GM12878 (cell line): ENCODE results near the gene CDC37L1. TPM values are rescaled to one million over a fixed set of nuclear protein-coding genes. Genes with fewer than 3 reads are reported as not detected.

Experiments used
- ATAC-seq: fragments of 200-7000 bp; cut with Tn5 transposase; 3 replicates; pipeline ENCODE4 v1.9.1; 2020; ENCODE audit warnings: mild to moderate bottlenecking, moderate library complexity
- BruUV-seq: library from RNA; stranded (reverse); fragments of 400-500 nt; replicated peaks from 2 replicates; lab custom pipeline; 2021; lab: Mats Ljungman, UMichigan
- CTCF ChIA-PET: fragments of 300-600 bp; sonication (Branson Sonifier 250); formaldehyde crosslinking; extraction: SDS; loops from one replicate; lab custom pipeline; 2021; ENCODE audit warnings: inconsistent platforms; lab: Yijun Ruan, JAX
- POLR2A ChIA-PET: fragments of 350-600 bp; formaldehyde crosslinking; extraction: SDS; loops from one replicate; lab custom pipeline; 2021; ENCODE audit warnings: inconsistent platforms; lab: Charles Lee
- RAD21 ChIA-PET: fragments of 300-600 bp; sonication (Branson Sonifier 250); formaldehyde crosslinking; loops from one replicate; lab custom pipeline; 2023; ENCODE audit warnings: antibody characterized with exemption; ENCODE audit not compliant: unreplicated experiment; lab: Charles Lee
- SMC1A ChIA-PET: fragments of 300-600 bp; sonication (Branson Sonifier 250); formaldehyde crosslinking; loops from one replicate; lab custom pipeline; 2023; ENCODE audit not compliant: unreplicated experiment, uncharacterized antibody; lab: Charles Lee
- DNase-seq: peaks from one replicate; pipeline ENCODE4 v3.0.0-alpha.2; 2011; ENCODE audit warnings: low read depth, low spot score
- FAIRE-seq: peaks from 3 replicates; lab custom pipeline; 2011; peaks lifted over from hg19 to GRCh38; lab: Jason Lieb, UNC
- H2AFZ ChIP-seq: 2 replicates; pipeline ENCODE4 v1.6.0; 2011; ENCODE audit warnings: low read depth, low read length, control low read depth; ENCODE audit not compliant: control insufficient read depth
- H3K27ac ChIP-seq: 2 replicates; pipeline ENCODE4 v1.5.1; 2011; ENCODE audit warnings: control low read depth; ENCODE audit not compliant: control insufficient read depth, insufficient read depth
- H3K27me3 ChIP-seq, 2 experiments: replicated peaks in 1 of 2; 2 replicates each; pipeline versions ENCODE4 v1.6.0 to v1.6.1; 2011; ENCODE audit warnings: low read length in 1 of 2; ENCODE audit not compliant: control insufficient read depth in 2 of 2, insufficient read depth in 2 of 2
- H3K36me3 ChIP-seq, 2 experiments: 2 replicates each; pipeline ENCODE4 v1.5.1; 2011; ENCODE audit warnings: low read length in 1 of 2; ENCODE audit not compliant: control insufficient read depth in 2 of 2, insufficient read depth in 2 of 2
- H3K4me1 ChIP-seq: 2 replicates; pipeline ENCODE4 v1.6.1; 2011; ENCODE audit warnings: mild to moderate bottlenecking, low read length, moderate library complexity, mixed read lengths; ENCODE audit not compliant: control insufficient read depth, insufficient read depth
- H3K4me2 ChIP-seq: 2 replicates; pipeline ENCODE4 v1.6.0; 2011; ENCODE audit warnings: control low read depth; ENCODE audit not compliant: control insufficient read depth, insufficient read depth
- H3K4me3 ChIP-seq: fragments of 200-600 bp; sonication (generic); 2 replicates; pipeline ENCODE4 v1.5.1; 2016
- H3K79me2 ChIP-seq: 2 replicates; pipeline ENCODE4 v1.6.0; 2011; ENCODE audit warnings: low read length; ENCODE audit not compliant: control insufficient read depth, insufficient read depth
- H3K9ac ChIP-seq: 2 replicates; pipeline ENCODE4 v1.8.0; 2011; ENCODE audit warnings: low read length, control low read depth, mixed read lengths; ENCODE audit not compliant: control insufficient read depth, insufficient read depth
- H3K9me3 ChIP-seq: replicated peaks from 3 replicates; pipeline ENCODE4 v1.5.1; 2011; ENCODE audit warnings: mild to moderate bottlenecking, low read length; ENCODE audit not compliant: control insufficient read depth, insufficient read depth
- H4K20me1 ChIP-seq: 2 replicates; pipeline ENCODE4 v1.6.0; 2011; ENCODE audit not compliant: control insufficient read depth, insufficient read depth
- BCL11A ChIP-seq: IDR thresholded peaks from 2 replicates; pipeline ENCODE4 v1.6.1; 2011; ENCODE audit warnings: low read depth, low read length
- BRCA1 ChIP-seq: IDR thresholded peaks from 2 replicates; pipeline ENCODE4 v1.6.1; 2011; ENCODE audit warnings: low read depth, low read length, improper control_type of control experiment
- CEBPB ChIP-seq, 2 experiments: fragments of 150-350 bp in 1 of 2; IDR thresholded peaks; 2 replicates each; pipeline ENCODE4 v1.6.1; 2012 to 2014; ENCODE audit warnings: low read depth in 2 of 2, low read length in 2 of 2, borderline replicate concordance in 1 of 2, inconsistent platforms in 1 of 2
- CHD1 ChIP-seq: IDR thresholded peaks from 2 replicates; pipeline ENCODE4 v1.6.1; 2012; ENCODE audit warnings: low read depth, low read length, improper control_type of control experiment
- CREB1 ChIP-seq: IDR thresholded peaks from 2 replicates; pipeline ENCODE4 v1.6.1; 2012; ENCODE audit warnings: low read depth, mild to moderate bottlenecking, inconsistent platforms
- EZH2 ChIP-seq: IDR thresholded peaks from 2 replicates; pipeline ENCODE4 v1.6.1; 2012; ENCODE audit warnings: low read depth, mild to moderate bottlenecking, control low read depth, inconsistent platforms, low read length, borderline replicate concordance; ENCODE audit not compliant: control insufficient read depth
- FOS ChIP-seq: IDR thresholded peaks from 3 replicates; pipeline ENCODE4 v1.6.1; 2011; ENCODE audit warnings: borderline replicate concordance; ENCODE audit not compliant: insufficient read length; ENCODE audit errors: extremely low read depth
- HDAC2 ChIP-seq: fragments of 200-600 bp; sonication (generic); IDR thresholded peaks from 2 replicates; pipeline ENCODE4 v1.6.1; 2017
- IKZF1 ChIP-seq: fragments of 450-650 bp; conservative IDR thresholded peaks from 2 replicates; pipeline ENCODE4 v1.6.1; 2017; ENCODE audit warnings: antibody characterized with exemption, mild to moderate bottlenecking
- MEF2A ChIP-seq: IDR thresholded peaks from 2 replicates; pipeline ENCODE4 v1.6.1; 2011; ENCODE audit warnings: low read depth, mild to moderate bottlenecking, low read length, moderate library complexity; ENCODE audit not compliant: insufficient read depth
- NFIC ChIP-seq: IDR thresholded peaks from 2 replicates; pipeline ENCODE4 v1.6.1; 2012; ENCODE audit warnings: low read depth, mild to moderate bottlenecking, inconsistent platforms, low read length, moderate library complexity
- NFYA ChIP-seq: IDR thresholded peaks from 2 replicates; pipeline ENCODE4 v1.6.1; 2011; ENCODE audit warnings: low read depth, mild to moderate bottlenecking, low read length, improper control_type of control experiment, borderline replicate concordance
- SPI1 ChIP-seq: IDR thresholded peaks from 2 replicates; pipeline ENCODE4 v1.6.1; 2011; ENCODE audit warnings: low read depth, mild to moderate bottlenecking, low read length, moderate library complexity, borderline replicate concordance; ENCODE audit not compliant: insufficient read depth
- STAT1 ChIP-seq: fragments of 450-650 bp; conservative IDR thresholded peaks from 2 replicates; pipeline ENCODE4 v1.6.1; 2014; ENCODE audit warnings: antibody characterized with exemption, mild to moderate bottlenecking
- SUPT20H ChIP-seq: IDR thresholded peaks from 2 replicates; pipeline ENCODE4 v1.6.1; 2011; ENCODE audit warnings: low read depth, mild to moderate bottlenecking, low read length, moderate library complexity, borderline replicate concordance; ENCODE audit not compliant: control insufficient read depth
- ZBTB4 ChIP-seq: fragments of 450-650 bp; formaldehyde crosslinking; IDR thresholded peaks from 2 replicates; pipeline ENCODE4 v1.4.0; 2022; ENCODE audit warnings: mild to moderate bottlenecking, moderate library complexity
- WGBS: methylation state at CpG from one replicate; pipeline ENCODE4 v1.1.6; 2016; ENCODE audit warnings: low lambda C conversion rate; ENCODE audit not compliant: insufficient replicate concordance, insufficient coverage; ENCODE audit errors: missing lambda C conversion rate; 5-methylcytosine and 5-hydroxymethylcytosine counted together
- in situ Hi-C: fragments of 300-500 bp; cut with MboI; formaldehyde crosslinking; loops from 9 replicates; pipeline ENCODE4 v1.14.3; 2018; ENCODE audit warnings: mixed read lengths
- intact Hi-C: fragments of 100-400 bp; cut with micrococcal nuclease; formaldehyde crosslinking; loops from one replicate; pipeline ENCODE4 v1.14.2; 2022; ENCODE audit not compliant: unreplicated experiment
- polyA plus RNA-seq, 11 experiments: library from polyadenylated mRNA; depleted of rRNA in 4 of 11; unstranded in 6 of 11; stranded (reverse) in 5 of 11; fragments of >200 nt; fragmentation: Nextera tagmentation in 4 of 11; fragmentation: Illumina TruSeq in 1 of 11; extraction: Ambion mirVana in 4 of 11; extraction: Trizol in 1 of 11; gene quantifications; 1 replicate in 1 of 11; 2 replicates in 10 of 11; pipeline versions ENCODE4 v1.2.1 to v1.2.3, GENCODE V29; 2011 to 2016; ENCODE audit warnings: inconsistent platforms in 2 of 11, missing spikeins in 2 of 11, low read depth in 1 of 11
- total RNA-seq, 4 experiments: library from RNA; depleted of rRNA in 3 of 4; stranded (reverse); fragments of >200 nt in 3 of 4; fragmentation: Illumina TruSeq in 1 of 4; extraction: Trizol in 1 of 4; gene quantifications; 2 replicates each; pipeline versions ENCODE4 v1.2.1 to v1.2.3, GENCODE V29; 2013 to 2021

CDC37L1 gene
- total and polyA plus RNA-seq, 10 of the 15 experiments (the other 5 are each of a cell fraction or from before 2014, with no cell fraction given) = 2.2 to 16.6 (median 8.2) TPM

- Histone ChIP-seq H3K27me3 (no peaks in the 10 kb centered on the region), H3K79me2 (no peaks in the 10 kb centered on the region), H3K9ac (no peak overlapping the region), H3K27ac (no peak overlapping the region), H3K4me2 (no peak overlapping the region), H2AFZ (no peak overlapping the region), H3K4me3 (no peak overlapping the region), H3K36me3 (peaks cover 1 to 17% of the 10 kb centered on the region in 2 experiments), H3K4me1 (no peaks in the 10 kb centered on the region), H3K9me3 (no peaks in the 10 kb centered on the region), H4K20me1 (no peaks in the 10 kb centered on the region)
- intact Hi-C loops (no loop called here), in situ Hi-C loops (no loop called here)
- TF ChIP-seq MEF2A (no peak), SUPT20H (no peak), HDAC2 (no peak), STAT1 (no peak), NFYA (no peak)
- DNase-seq = no peak
- FAIRE-seq = no peak
- CTCF ChIA-PET = no interaction called here
- BruUV-seq = no TSS peak
- SMC1A ChIA-PET = interaction anchor here (0.9 to 1.5 kb wide), 3 partner anchors 9 to 16 kb away, joined by 3 to 4 read pairs (median 4); no protein-coding TSS in a partner anchor
- POLR2A ChIA-PET = no interaction called here
- whole genome bisulfite sequencing = 93% methylated on average over 2 of the region's 2 CpGs
- ATAC-seq = no peak
- RAD21 ChIA-PET = no interaction called here
Observed at GRCh38 chr9:4704129-4704528, 24.8 kb downstream of the CDC37L1 start.

DNA sequence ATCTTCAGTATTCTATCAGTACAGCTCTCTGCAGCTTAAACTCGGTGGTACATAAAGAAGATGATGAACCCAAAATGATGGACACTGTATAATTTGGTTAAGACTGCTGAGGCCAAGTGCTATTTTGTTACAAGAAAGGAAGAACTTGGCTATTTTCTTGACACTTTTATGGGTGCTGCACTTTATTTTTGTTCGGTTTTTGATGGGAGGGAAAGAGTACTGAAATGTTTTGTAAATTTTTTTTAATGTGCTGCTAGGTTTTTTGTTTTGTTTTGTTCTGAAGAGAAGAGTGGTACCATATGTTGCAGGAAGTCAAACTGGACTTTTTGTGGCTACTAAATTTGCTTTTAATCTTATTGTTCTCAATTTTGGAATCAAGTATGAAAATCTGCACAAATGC lies 26.7 kb downstream of the CDC37L1 start:
- no peaks in the 10 kb centered on the region for H3K27me3 ChIP-seq
- H3K9ac ChIP-seq = no peak overlapping the region
- ChIA-PET CTCF (no interaction called here), POLR2A (no interaction called here), RAD21 (no interaction called here), SMC1A (interaction anchor here (1.1 kb wide), 1 partner anchor 63 kb away, joined by 3 read pairs; no protein-coding TSS in a partner anchor)
- no peaks in the 10 kb centered on the region for H3K4me1 ChIP-seq
- no TSS peak for BruUV-seq
- no peaks in the 10 kb centered on the region for H3K79me2 ChIP-seq
- WGBS = 98% methylated on average over 2 of the region's 2 CpGs
- H4K20me1 ChIP-seq = no peaks in the 10 kb centered on the region
- H3K27ac ChIP-seq = no peak overlapping the region
- peaks cover 1 to 17% of the 10 kb centered on the region in 2 experiments for H3K36me3 ChIP-seq
- no peak overlapping the region for H3K4me3 ChIP-seq
- H3K9me3 ChIP-seq = no peaks in the 10 kb centered on the region
- in situ Hi-C loops (no loop called here), intact Hi-C loops (no loop called here)
- H3K4me2 ChIP-seq = no peak overlapping the region
- DNase-seq = no peak
- no peak for ATAC-seq
- no peak for FAIRE-seq
- H2AFZ ChIP-seq = no peak overlapping the region
- TF ChIP-seq FOS (no peak), IKZF1 (no peak), BCL11A (no peak), NFIC (no peak), SPI1 (no peak), CHD1 (no peak), CREB1 (no peak), CEBPB (IDR thresholded peaks at IDR 0.05; ENCODE audit: borderline replicate concordance in 1 of 2, low read depth in 2 of 2, low read length in 2 of 2) (no peak), EZH2 (no peak), ZBTB4 (CRISPR knock-in tag) (no peak), BRCA1 (no peak)
